Activated T-cell treated with anti-CD3 and anti-CD28 coated beads for 24 hours (primary cell): ENCODE results near the gene ZNF823.

Source experiments
- DNase-seq: peaks from one replicate; pipeline ENCODE4 v3.0.0-alpha.2; 2020; ENCODE audit warnings: low read depth

ZNF823 gene

DNA sequence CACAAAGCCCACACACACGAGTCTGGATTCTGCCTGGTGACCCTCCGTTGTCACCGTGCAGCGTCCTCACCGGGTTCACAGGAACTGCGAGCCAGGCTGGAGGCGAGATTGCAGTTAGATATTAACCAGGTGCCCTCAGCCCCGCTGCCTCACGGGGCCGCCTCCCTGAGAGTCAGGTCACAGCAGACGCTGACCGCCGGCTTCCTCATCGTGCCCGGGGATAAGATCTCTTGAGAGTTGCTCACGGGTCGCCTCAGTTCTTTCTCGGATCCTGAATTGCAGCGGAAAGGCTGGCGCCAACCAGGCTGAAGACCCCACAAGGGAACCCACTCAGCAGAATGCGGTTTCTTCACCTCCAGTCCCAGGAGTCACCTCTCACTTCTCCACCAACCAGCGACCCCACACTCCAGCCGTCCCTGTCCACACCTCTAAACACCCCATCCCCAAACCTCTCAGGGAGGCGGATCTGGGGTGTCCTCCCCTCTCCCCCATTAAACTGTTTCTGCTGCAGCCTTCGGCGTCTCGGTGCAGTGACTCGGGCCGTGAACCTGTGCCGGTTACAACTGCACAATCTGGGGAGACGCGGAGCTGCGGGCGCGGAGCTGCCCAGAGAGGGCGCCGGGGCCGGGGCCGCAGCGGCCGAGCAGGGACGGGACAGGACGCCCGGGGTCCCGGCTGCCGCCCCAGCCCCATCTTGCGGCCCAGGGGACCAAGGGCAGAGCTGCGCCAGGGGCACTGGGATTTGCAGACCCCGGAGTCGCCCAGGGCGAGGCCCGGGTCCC lies 591 bp downstream of the ZNF823 start:
- DNase-seq, result peak; percentile 10

DNA sequence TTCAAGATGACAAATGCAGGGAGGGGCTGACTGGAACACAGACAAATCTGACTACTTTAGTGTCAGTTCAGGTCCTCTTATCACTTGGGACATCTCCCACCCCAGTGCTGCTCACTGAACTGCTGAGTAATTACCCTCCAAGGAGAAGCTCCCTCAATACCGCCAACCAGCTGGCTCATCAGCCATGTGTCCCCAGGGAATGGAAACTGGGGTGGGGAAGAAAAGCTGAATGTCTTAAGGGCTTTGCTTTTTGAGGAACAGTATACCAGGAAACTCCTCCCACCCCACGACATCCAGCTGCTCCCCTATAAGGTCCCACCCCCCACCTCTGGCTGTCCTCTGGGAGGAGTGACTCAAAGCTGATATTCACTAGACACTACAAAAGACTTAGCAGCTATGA lies 2.0 kb downstream of the ZNF823 start:
- peak; percentile 7 for DNase-seq

DNA sequence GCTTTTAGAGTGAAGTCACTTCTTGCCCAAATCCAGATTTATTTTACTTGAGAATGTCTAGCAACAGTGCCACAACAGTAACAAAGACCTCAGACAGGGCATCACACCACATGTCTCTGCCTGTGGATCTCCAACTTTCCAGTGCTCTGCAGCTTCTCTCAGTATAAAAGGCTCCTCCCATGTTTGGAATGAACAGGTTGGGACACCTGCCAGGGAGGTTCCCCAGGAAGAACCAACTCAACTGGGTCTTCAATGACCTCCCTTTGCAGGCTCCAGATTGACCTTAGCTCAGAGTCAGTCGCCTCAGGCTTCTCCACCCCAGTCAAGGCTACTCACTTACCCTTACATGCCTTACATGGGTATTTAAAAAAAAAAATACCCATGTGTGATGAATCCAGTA lies 3.4 kb downstream of the ZNF823 start:
- no peak for DNase-seq

DNA sequence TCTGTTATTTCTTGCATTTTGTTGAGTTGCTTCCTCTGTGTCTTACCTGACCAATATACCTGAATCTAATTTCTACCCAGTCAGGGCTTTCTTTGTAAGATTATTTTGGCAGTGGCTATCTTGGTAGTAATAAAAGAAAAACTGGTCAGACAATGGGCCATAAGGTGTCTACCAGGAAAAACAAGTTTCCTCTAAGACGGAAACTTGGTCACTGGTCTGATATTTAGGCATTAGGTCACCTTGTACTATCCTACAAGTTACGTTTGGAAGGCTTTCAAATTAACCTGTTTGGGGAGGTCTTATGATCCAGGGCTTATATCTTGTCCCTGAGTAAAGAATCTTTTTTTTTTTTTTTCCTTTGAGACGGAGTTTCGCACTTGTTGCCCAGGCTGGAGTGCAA lies 9.2 kb downstream of the ZNF823 start:
- DNase-seq, result no peak

DNA sequence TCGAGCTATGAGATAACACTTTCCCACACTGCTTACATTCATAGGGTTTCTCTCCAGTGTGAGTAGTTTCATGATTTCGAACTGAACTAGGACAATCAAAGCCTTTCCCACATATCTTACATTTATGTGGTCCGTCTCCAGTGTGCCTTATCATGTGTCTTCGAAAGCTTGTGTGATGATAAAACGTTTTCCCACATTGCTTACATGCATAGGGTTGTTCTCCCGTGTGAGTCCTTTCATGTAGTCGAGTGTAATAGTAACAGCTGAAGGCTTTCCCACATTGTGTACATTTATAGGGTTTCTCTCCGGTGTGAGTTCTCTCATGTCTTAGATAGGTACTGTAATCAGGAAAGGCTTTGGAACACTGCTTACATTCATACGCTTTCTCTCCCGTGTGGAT lies 16.3 kb downstream of the ZNF823 start:
- no peak for DNase-seq

DNA sequence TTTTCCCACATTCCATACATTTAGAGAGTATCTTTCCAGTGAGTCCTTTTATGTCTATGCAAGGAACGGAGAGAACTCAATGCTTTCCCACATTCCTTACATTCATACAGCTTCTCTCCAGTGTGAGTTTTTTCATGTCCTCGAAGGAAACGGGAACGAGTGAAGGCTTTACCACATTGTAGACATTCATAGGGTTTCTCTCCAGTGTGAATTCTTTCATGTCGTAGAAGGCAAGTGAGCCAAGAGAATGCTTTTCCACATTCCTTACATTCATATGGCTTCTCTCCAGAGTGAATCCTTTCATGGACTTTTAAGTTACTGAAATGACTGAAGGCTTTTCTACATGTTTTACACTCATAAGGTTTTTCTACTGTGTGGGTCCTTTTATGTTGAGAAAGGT lies 17.1 kb downstream of the ZNF823 start:
- no peak for DNase-seq

DNA sequence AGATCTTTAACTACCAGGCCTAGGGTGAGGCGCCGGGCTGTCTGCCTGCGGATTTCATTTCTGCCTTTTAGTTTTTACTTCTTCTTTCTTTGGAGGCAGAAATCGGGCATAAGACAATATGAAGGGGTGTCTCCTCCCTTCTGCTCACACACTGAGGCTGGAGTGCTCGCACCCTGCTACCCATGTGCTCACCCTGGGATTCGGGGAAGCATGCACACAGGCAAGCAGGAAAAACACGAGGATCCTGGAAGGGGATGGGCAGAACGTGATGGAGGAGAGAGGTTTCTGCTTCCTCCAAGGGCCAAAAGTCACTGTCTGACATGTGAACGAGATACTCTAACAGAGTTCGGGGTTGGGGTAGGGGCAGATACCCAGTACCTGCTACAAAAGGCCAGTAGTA lies 28.4 kb downstream of the ZNF823 start:
- no peak for DNase-seq

DNA sequence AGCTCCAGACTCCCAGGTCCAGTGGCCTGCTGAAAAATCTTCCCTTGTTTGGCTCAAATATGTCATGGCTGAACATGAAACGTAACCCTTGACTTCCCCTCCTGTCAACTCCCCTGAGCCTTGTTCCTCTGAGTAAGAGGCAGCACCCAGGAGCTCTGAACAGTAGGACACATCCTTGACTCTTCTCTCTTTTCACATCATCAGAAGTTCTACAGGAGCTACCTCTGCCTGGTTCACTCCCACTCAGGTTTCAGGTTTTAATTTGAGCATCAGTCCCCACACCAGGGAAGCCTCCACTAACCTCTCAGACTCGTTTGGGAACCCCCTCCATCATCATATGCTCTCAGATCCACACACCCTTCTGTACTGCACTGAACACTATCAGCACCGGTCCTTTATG lies 30.3 kb downstream of the ZNF823 start:
- DNase-seq, result no peak

DNA sequence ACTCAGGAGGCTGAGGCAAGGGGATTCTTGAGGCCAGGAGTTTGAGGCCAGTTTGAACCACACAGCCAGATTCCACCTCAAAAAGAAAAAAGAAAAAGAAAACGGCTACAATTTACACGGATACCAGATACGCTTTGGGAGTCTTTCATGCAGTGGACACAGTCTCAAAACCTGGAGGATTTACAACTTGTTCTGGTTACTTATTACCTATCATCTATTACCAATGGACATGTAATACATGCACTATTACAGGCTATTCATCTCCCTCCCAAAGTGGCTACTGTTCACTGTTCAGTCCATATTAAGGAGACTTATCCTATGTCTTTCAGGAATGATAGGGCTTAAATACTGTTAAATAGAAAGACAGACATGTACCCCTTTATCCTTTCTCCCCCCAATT lies 33.3 kb downstream of the ZNF823 start:
- DNase-seq, result no peak

DNA sequence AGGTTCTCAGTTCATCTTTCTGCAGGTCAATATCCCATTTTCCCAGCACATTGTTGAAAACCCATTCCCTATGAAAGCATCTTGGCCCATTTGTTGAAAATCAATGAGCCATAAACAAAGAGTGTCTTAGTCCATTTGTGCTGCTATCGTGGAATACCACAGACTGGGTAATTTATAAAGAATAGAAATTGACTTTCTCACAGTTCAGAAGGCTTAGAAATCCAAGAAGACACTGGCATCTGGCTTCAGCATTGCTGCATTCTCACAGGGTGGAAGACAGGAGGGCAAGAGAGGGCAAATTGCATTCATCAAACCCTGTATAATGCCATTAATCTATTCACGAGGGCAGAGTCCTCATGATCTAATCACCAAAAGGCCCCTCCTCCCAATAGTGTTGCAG lies 34.1 kb downstream of the ZNF823 start:
- DNase-seq, result no peak

DNA sequence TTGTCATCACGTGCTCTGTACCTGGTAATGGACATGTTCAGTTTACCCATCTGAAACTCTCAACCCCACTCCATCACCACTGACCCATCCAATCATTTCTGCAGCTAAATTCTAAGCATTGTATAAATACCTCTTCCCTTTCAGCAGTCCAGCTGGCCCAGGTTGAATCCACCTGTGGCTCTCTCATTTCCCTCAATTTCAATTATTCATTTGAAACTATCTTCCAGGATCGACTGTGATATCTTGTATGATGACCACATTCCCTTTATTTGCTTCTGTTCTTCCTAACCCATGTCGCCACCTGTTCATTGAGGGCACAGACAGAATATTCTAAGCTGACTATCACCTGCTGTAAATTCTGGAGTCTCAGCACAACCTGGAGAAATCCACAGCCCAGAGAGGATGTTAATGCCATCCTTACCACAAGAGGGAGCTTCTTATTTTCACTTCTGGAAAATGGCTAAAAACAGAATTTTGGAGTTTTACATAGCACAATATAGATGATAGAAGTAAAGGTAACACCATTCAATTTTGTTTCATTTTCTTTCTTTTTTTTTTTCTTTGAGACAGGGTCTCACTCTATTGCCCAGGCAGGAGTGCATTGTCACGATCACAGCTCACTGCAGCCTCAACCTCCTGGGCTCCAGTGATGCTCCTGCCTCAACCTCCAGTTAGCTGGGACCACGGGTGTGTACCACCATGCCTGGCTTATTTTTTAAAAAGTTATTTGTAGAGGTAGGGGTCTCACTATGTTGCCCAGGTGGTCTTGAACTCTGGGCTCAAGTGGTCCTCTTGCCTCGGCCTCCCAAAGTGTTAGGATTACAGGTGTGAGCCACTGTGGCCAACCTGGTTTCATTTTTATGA lies 38.6 kb downstream of the ZNF823 start:
- DNase-seq, result no peak

DNA sequence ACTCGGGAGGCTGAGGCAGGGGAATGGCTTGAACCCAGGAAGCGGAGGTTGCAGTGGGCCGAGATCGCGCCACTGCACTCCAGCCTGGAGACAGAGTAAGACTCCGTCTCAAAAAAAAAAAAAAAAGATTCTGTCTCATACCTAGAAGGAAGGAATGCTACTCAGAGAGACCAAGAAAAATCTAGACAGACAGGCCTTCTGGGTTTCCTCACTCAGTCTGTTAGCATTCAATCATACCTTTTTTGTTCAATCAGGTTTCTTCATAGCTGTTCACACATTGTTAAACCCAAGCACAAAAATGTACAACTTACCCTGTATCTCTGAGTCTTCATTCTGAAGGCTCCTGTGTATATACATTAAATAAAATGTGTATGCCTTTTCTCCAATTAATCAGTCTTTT lies 40.5 kb downstream of the ZNF823 start:
- DNase-seq, result no peak

DNA sequence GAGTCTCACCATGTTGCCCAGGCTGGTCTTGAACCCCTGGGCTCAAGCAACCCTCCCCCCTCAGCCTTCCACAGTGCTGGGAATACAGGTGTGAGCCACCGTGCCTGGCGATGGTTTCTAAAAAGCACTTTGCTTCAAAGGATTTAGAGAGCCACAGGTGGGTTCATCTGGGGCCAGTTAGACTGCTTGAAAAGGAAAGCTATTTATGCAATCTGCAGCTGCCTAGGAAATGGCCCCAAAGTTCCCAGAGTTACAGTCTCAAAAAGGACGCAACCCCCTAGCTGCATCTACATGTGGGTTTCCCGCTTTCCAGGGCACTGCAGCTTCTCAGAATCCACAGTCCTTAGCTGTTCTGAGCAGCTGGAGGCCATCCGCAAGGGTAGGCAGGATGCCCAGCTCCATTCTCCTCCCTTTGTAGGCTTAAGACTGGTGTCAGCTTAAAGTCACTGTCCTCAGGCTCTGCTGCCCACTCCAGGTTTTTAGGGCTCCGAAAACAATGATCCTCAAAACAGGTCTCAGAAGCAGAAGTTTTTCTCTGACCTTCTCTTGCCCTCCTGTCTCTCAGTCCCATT lies 41.4 kb downstream of the ZNF823 start:
- no peak for DNase-seq

DNA sequence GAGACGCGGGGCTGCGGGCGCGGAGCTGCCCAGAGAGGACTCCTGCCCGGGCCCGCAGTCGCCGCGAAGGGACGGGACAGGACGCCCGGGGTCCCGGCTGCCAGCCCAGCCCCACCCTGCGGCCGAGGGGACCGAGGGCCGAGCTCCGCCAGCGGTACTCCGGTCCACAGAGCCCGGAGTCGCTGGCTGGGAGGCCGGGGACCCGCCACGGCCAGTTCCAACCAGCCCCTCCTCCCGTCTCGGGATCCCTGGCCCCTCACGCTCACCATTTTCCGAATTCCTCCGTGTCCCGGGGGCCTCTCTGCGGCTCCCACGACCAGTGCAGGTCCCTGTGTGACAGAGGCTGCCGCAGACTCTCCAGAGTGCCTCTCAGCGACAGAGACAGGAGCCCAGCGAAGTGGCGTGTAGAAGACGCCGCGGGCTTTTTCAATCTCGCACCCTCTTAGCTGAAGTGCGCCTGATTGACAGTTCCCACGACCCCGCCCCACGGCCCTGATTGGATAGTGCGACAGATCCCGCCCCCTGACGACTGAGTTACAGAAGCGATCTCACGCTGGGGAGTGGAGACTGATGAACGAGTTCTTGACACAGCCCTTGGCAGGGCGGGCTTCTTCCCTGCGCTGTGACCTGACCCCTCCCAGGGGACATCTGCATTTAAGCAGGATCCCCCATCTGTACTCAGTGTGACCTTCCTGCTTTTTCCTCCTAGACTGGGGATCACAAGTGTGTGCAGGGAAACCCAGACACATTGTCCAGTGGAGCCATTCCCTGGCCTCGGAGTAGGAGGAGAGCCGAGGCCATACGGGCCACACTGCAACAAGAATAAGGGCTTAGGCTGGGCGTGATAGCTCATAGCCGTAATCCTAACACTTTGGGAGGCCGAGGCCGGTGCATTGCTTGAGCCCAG lies 44.0 kb downstream of the ZNF823 start:
- DNase-seq, result peak; percentile 88

DNA sequence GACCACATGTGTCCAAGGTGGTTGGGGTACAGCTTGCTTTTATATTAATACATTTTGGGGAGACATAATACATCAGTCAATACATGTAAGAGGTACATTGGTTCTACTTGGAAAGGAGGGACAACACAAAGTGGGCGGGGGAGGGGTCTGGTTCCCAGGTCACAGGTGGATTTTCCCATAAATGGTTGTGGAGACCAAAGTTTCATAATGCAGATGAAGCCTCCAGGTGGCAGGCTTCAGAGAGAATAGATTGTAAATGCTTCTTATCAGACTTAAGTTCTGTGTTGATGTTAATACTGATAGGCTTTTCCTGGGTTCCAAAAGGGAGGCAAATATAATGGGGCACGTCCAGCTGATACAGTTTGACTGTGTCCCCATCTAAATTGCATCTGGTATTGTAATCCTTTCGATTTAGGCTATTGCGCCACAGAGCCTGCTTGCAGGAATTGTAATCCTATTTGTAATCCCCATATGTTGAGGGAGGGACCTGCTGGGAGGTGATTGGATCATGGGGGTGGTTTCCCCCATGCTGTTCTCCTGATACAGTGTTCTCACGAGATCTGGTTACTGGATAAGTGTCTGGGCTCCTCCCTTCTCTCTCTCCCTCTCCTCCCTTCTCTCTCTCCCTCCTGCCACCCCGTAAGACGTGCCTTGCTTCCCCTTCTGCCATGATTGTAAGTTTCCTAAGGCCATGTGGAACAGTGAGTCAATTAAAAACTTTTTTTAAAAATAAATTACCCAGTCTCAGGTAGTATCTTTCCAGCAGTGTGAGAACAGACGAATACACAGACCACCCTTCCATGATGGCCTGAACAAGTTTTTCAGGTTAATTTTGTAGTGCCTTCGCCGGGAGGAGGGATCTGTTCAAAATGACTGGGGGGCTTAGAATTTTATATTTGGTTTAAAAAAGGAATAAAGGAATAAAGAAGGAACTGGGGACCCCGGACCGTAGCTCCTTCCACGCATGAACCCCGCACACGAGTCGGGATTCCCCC lies 44.9 kb downstream of the ZNF823 start:
- DNase-seq, result no peak

DNA sequence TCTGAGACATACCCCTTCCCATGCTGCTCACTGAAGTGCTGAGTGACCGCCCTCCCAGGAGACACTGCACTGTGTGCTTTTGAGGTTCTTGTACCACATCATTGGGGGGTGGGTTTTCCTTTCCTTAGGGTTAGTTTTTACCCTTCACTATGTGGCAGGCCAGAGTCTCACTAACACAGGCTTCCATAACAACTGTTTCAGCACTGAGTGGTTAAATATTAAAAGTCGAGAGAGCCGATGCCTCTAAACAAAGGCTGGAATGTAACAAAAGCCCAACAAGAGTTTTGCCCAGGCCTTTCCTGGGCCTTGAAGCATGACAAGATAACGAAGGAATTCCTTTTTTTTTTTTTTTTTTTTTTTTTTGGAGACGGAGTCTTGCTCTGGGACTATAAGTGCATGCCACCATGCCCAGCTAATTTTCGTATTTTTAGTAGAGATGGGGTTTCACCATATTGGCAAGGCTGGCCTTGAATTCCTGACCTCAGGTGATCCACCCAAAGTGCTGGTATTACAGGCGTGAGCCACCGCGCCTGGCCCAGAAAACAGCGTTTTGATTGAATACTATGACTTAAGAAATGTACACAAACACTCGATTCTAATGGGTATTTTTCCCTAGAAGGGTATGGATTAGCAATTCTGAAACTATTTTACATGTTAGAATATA lies 46.5 kb downstream of the ZNF823 start:
- DNase-seq, result no peak

DNA sequence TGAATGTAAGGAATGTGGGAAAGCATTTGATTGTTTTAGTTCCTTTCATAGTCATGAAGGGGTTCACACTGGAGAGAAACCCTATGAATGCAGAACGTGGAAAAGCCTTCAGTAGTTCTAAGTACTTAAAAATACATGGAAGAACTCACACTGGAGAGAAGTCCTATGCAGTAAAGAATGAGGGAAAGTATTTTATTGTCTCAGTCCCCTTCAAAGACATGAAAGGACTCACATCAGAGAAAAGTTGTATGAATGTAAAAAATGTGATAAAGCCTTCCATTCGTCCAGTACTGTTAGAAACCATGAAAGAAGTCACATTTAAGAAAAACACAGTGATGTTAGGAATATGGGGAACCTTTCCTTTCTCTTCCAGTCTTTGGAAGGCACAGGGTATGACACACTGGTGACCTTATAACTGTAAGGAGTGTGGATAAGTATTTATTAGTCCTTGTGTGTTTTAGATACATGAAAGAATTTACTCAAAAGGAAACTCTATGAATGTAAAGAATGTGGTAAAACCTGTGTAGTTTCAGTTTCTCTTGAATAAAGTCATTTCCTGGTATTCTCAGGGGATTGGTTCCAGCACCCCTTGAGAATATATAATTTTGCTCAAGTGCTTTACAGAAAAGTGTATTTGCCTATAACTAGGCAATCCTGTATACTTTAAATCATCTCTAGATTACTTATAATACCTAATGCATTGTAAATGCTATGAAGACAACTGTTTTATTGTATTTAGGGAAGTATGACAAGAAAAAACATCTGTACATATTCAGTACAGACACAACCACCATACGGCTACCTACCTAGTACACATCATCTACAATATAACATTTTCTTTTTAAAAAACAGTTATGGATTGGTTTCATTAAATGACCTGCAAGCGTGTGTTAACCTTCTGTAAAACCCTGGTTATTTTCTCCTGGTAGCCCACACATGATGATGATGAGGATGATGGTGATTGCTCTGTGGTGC lies 52.8 kb downstream of the ZNF823 start:
- DNase-seq, result no peak

DNA sequence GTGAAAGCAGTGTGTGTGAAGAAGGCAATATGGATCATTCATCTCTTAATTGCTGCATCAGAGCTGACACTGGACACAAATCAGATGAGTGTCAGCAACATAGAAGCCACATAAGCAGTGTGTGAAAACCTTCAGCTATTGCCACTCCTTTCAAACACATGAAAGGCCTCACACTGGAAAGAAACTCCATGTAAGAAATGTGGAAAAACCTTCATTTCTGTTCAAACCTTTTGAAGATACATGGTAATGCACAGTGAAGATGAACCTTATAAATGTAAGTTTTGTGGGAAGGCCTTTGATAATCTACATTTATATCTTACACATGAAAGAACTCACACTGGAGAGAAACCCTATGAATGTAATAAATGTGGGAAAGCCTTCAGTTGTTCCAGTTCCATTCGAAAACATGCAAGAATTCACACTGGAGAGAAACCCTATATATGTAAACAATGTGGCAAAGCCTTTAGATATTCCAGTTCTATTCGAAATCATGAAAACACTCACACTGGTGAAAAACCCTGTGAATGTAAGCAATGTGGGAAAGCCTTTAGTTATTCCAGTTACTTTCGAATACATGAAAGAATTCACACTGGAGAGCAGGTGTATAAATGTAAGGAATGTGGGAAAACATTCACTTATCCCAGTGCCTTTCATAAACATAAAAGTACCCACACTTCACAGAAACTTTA lies 53.6 kb downstream of the ZNF823 start:
- no peak for DNase-seq
